Measurements from ENCODE around the gene AFAP1. TPM values are rescaled to one million over a fixed set of nuclear protein-coding genes. Genes with fewer than 3 reads are reported as not detected.

The AFAP1 gene
- total and polyA plus RNA-seq, 2 experiments from 2014 or later, result 10.5 to 31.9 TPM

GRCh38 chr4:7815981-7816380 lies 123.7 kb downstream of the AFAP1 start:
- no peaks in the 10 kb centered on the region for H3K27me3 ChIP-seq
- H3K36me3 ChIP-seq, result peaks cover 18% of the 10 kb centered on the region
- TF ChIP-seq CTCF (IDR thresholded peaks at IDR 0.05; ENCODE audit: low read depth, low read length), result no peak
- H3K4me1 ChIP-seq (ENCODE audit: low read depth), result peaks cover 38% of the 10 kb centered on the region
- DNase-seq (ENCODE audit: low read depth in 1 of 2, low spot score in 1 of 2), result no peak
- no peak overlapping the region for H3K27ac ChIP-seq
- no peak overlapping the region for H3K4me3 ChIP-seq
- no peaks in the 10 kb centered on the region for H3K9me3 ChIP-seq (ENCODE audit: low read depth)

GRCh38 chr4:7815562-7815961 lies 124.1 kb downstream of the AFAP1 start:
- Histone ChIP-seq H3K27ac (no peak overlapping the region), H3K27me3 (no peaks in the 10 kb centered on the region), H3K4me1 (ENCODE audit: low read depth) (peaks cover 38% of the 10 kb centered on the region), H3K4me3 (no peak overlapping the region), H3K36me3 (peaks cover 18% of the 10 kb centered on the region), H3K9me3 (ENCODE audit: low read depth) (no peaks in the 10 kb centered on the region)
- peak in 1 of 2 donors; percentile 74 for DNase-seq (ENCODE audit: low read depth in 1 of 2, low spot score in 1 of 2)
- TF ChIP-seq CTCF (IDR thresholded peaks at IDR 0.05; ENCODE audit: low read depth, low read length), result peak; percentile 14

DNA sequence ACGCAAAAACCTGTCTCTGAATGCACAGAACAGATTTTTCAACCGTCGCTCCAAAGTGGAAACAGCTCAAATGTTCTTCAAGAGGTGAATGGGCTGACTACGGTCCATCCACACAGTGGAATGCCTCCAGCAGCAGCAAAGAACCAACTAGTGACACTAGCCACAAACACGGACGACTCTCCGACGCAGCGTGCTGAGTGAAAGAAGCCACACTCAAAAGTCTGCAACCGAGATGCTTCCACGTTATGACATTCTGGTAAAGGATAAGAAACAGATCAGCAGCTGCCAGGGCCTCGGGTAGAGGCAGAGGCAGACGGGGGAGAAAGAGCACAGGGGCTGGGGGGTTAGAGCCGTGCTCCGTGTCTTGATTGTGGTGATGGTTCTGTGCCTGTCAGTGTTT lies 125.2 kb downstream of the AFAP1 start:
- Histone ChIP-seq H3K4me1 (ENCODE audit: low read depth) (peaks cover 30% of the 10 kb centered on the region), H3K36me3 (peaks cover 19% of the 10 kb centered on the region), H3K9me3 (ENCODE audit: low read depth) (no peaks in the 10 kb centered on the region)

DNA sequence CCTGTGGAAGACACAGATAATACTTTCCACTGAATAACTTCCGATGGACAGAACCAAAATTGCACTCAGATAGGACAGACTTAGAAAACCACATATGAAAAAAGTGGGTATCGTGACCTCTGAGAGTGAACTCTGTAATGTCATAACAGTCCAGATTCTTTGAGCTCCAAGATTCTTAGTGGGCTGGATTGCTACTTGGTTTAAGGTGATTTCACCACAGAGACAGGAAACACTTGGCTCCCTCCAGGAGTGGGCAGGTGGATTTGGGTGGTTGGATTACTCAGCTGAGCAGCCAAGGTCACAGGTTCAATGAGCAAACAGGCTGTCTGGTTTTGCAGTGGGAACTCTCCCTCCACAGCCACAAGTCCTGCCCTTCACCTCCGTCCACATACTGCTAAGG lies 126.0 kb downstream of the AFAP1 start:
- Histone ChIP-seq H3K4me3 (no peak overlapping the region), H3K36me3 (peaks cover 24% of the 10 kb centered on the region), H3K9me3 (ENCODE audit: low read depth) (no peaks in the 10 kb centered on the region), H3K27ac (no peak overlapping the region), H3K27me3 (no peaks in the 10 kb centered on the region), H3K4me1 (ENCODE audit: low read depth) (peaks cover 23% of the 10 kb centered on the region)
- no peak for TF ChIP-seq CTCF (IDR thresholded peaks at IDR 0.05; ENCODE audit: low read depth, low read length)
- peak in 1 of 2 donors; percentile 64 for DNase-seq (ENCODE audit: low read depth in 1 of 2, low spot score in 1 of 2)

More for the DNA sequence above, 125.2 kb downstream of the AFAP1 start:
- no peak for TF ChIP-seq CTCF (IDR thresholded peaks at IDR 0.05; ENCODE audit: low read depth, low read length)
- Histone ChIP-seq H3K27ac (no peak overlapping the region), H3K27me3 (no peaks in the 10 kb centered on the region), H3K4me3 (no peak overlapping the region)
- DNase-seq (ENCODE audit: low read depth in 1 of 2, low spot score in 1 of 2), result no peak

DNA sequence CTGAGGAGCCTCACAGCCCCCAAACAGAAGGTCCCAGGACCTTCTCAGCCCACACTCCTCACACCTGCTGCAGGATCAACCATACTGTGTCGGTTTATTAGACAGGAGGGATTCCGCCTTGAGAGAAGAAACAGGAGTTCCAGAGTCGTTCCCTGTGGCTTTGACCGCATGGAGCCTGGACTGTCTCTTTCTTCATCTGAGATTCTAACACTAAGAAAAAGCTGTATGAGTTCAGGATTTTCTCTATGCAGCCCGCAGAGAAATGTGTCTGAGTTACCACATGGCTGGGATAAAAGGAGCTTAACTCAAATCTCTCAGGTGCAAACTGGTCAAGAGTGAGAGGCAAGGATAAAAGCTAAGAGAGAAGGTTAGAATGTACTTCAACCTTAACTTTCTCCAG lies 126.7 kb downstream of the AFAP1 start:
- H3K36me3 ChIP-seq, result peaks cover 26% of the 10 kb centered on the region
- H3K27ac ChIP-seq, result peak overlapping the region; percentile 18
- H3K4me1 ChIP-seq (ENCODE audit: low read depth), result peaks cover 15% of the 10 kb centered on the region
- H3K9me3 ChIP-seq (ENCODE audit: low read depth), result no peaks in the 10 kb centered on the region
- DNase-seq (ENCODE audit: low read depth in 1 of 2, low spot score in 1 of 2), result no peak
- H3K27me3 ChIP-seq, result no peaks in the 10 kb centered on the region
- no peak for TF ChIP-seq CTCF (IDR thresholded peaks at IDR 0.05; ENCODE audit: low read depth, low read length)
- H3K4me3 ChIP-seq, result no peak overlapping the region

All from cardiac muscle cell (in vitro differentiated cells and primary cell).